Epidermal melanocyte (primary cell): ENCODE data around the gene CSTF3.

Experiments
- DNase-seq: peaks from one replicate; pipeline ENCODE4 v3.0.0; 2011; ENCODE audit warnings: low spot score; ENCODE audit not compliant: insufficient read length

The CSTF3 gene

DNA sequence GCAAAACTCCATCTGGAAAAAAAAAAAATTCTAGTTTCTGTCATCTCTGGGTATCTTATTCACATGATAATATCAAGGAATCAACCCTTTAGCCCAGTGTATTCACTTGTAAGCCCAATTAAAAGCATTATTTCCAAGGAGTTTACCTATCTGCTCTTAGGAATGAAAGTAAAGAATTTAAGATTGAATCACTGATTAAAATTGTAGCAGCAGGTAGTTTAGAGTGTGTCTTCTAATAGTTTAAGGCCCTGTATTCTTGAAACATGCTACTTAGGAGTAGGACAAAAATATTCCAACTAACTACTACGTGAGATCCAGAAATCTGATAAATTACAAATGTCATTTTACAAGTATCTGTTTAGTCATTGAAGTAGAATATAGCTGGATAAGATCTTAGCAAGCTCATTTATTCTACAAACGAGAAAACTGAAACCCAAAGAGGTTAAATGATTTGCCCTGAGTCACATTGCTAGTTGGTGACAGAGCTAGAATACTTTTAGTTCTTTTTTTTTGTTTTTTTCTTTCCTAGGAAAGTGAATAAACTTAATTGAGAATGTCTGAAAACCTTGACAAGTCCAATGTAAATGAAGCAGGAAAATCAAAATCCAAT is 118.0 kb downstream of the CSTF3 start:
- DNase-seq = no peak

GRCh38 chr11:33040862-33041453 is 120.3 kb downstream of the CSTF3 start:
- no peak for DNase-seq

DNA sequence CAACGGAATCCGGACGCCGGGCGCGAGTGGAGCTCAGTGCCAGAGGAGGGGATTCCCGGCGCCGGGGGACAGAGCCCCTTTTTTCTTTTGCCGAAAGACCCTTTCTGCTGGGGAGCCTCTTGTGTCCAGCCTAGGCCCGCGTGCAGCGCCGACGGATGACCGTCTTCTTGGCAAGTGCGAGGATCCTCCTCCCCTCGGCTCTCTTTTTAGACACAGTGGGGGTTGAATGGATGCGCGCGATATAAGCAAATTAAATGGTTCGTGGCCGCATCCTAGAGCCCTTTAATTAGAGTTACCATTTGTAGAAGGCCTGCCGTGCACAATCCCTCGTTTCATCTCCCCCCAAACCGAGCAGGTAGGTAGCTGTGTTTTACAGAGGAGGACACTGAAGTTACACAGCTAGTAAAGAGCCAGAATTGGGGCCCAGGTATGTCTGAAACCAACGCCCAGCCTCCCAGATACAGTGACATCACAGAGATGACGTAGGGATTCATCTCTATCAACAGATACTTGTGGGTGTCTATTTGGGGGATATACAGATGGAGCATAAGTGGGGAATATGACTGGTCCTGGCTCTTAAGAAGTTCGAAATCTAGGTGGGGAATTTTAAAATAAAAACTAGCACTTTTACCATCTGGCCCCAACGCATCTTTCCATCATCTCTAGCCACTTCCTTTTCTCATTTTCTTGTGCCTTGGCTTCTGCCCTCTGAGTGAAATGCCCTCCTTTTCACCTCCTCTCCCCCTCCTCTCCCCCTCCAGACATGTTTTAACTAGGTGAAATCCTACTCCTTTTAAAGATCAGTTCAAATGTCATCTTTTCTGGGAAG is 121.0 kb downstream of the CSTF3 start:
- DNase-seq = no peak

GRCh38 chr11:33039274-33040032 is 121.8 kb downstream of the CSTF3 start, which contains the start of gene TCP11L1:
TCP11L1 (plus strand) TSS chr11:33039572; CDS start chr11:33043774, 4,202 bp downstream.
- peak; percentile 71 for DNase-seq

DNA sequence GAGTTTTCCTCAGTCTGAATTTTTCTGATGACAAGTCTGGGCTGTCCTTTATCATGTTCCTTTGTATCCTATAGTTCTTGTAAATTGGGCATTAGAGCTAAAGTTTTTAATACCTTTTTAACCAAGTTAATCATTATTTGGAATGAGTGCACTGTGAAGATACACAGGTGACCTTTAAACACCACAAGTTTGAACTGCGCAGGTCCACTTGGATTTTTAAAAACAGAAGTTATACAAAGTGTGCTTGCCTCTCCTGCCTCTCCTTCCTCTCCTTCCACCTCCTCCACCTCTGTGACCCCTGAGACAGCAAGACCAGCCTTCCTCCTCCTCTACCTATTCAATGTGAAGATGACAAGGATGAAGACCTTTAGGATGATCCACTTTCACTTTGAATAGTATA is 126.3 kb downstream of the CSTF3 start:
- DNase-seq = no peak
